ENCODE measurements around the gene AUTS2.

AUTS2 gene

DNA sequence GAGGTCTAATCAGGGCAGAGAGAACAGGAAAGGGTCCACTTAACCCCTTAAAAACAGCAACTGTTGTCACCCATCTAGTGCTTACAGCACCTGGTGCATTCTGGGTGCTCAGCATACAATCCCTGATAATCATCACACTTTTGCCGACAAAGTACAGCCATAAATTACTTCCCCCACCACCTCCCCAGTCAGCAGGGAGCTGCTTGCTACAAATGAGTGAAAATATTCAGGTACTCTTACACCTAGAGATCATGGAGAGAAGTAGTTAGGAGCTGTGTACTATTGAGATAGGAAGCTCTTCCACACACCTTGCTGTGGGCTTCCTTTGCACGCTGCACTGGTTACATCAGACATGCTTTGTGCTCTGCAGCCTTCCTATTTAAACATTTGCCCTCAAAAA, 810.2 kb downstream of the AUTS2 start:
- H3K27me3 ChIP-seq (ENCODE audit: control insufficient read depth in 2 of 2, insufficient read depth in 2 of 2, low read length in 2 of 2): no peaks in the 10 kb centered on the region
- H3K9ac ChIP-seq (ENCODE audit: low read depth in 1 of 2, low read length in 2 of 2): no peak overlapping the region
- H3K4me1 ChIP-seq (ENCODE audit: control insufficient read depth in 2 of 2, insufficient read depth in 2 of 2, low read length in 2 of 2): no peaks in the 10 kb centered on the region
- no peak overlapping the region for H3K27ac ChIP-seq (ENCODE audit: low read depth in 2 of 2, low read length in 2 of 2)
- no peak overlapping the region for H3K4me3 ChIP-seq (ENCODE audit: low read length in 2 of 2)
- no peaks in the 10 kb centered on the region for H3K36me3 ChIP-seq (ENCODE audit: control insufficient read depth in 2 of 2, insufficient read depth in 2 of 2, low read length in 2 of 2)
- no peaks in the 10 kb centered on the region for H3K9me3 ChIP-seq (ENCODE audit: control insufficient read depth in 2 of 2, low read length in 2 of 2)

GRCh38 chr7:70408891-70409290, 810.6 kb downstream of the AUTS2 start:
- Histone ChIP-seq H3K9ac (ENCODE audit: low read depth in 1 of 2, low read length in 2 of 2) (no peak overlapping the region), H3K9me3 (ENCODE audit: control insufficient read depth in 2 of 2, low read length in 2 of 2) (no peaks in the 10 kb centered on the region), H3K27me3 (ENCODE audit: control insufficient read depth in 2 of 2, insufficient read depth in 2 of 2, low read length in 2 of 2) (no peaks in the 10 kb centered on the region), H3K4me1 (ENCODE audit: control insufficient read depth in 2 of 2, insufficient read depth in 2 of 2, low read length in 2 of 2) (no peaks in the 10 kb centered on the region), H3K4me3 (ENCODE audit: low read length in 2 of 2) (no peak overlapping the region), H3K36me3 (ENCODE audit: control insufficient read depth in 2 of 2, insufficient read depth in 2 of 2, low read length in 2 of 2) (no peaks in the 10 kb centered on the region), H3K27ac (ENCODE audit: low read depth in 2 of 2, low read length in 2 of 2) (no peak overlapping the region)

DNA sequence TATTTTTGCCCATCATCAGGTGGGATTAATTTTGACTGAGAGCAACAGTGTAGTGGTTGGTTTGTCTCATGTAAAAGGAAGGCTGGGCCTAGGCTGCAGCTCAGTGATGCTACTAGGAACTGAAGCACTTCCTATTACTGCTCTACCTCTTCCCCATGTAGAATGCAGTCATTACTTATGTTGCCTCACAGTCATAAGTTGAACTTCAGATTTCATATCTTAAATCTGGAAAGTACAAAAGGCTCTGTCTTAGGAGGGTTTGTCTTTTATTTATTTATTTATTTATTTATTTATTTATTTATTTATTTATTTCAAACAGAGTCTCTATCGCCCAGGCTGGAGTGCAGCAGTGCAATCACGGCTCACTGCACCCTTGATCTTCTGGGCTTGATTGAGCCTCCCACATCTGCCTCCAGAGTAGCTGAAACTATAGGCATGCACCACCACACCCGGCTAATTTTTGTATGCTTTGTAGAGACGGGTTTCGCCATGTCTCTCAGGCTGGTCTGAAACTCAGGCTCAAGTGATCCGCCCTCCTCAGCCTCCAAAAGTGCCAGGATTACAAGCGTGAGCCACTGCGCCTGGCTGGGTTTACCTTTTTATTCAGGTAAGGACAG, 812.0 kb downstream of the AUTS2 start:
- no peaks in the 10 kb centered on the region for H3K27me3 ChIP-seq (ENCODE audit: control insufficient read depth in 2 of 2, insufficient read depth in 2 of 2, low read length in 2 of 2)
- H3K4me1 ChIP-seq (ENCODE audit: control insufficient read depth in 2 of 2, insufficient read depth in 2 of 2, low read length in 2 of 2): no peaks in the 10 kb centered on the region
- no peaks in the 10 kb centered on the region for H3K36me3 ChIP-seq (ENCODE audit: control insufficient read depth in 2 of 2, insufficient read depth in 2 of 2, low read length in 2 of 2)
- H3K4me3 ChIP-seq (ENCODE audit: low read length in 2 of 2): no peak overlapping the region
- H3K9me3 ChIP-seq (ENCODE audit: control insufficient read depth in 2 of 2, low read length in 2 of 2): no peaks in the 10 kb centered on the region
- H3K27ac ChIP-seq (ENCODE audit: low read depth in 2 of 2, low read length in 2 of 2): no peak overlapping the region
- H3K9ac ChIP-seq (ENCODE audit: low read depth in 1 of 2, low read length in 2 of 2): no peak overlapping the region

GRCh38 chr7:70414368-70414767, 816.1 kb downstream of the AUTS2 start:
- Histone ChIP-seq H3K9me3 (ENCODE audit: control insufficient read depth in 2 of 2, low read length in 2 of 2) (no peaks in the 10 kb centered on the region), H3K4me1 (ENCODE audit: control insufficient read depth in 2 of 2, insufficient read depth in 2 of 2, low read length in 2 of 2) (no peaks in the 10 kb centered on the region), H3K9ac (ENCODE audit: low read depth in 1 of 2, low read length in 2 of 2) (no peak overlapping the region), H3K36me3 (ENCODE audit: control insufficient read depth in 2 of 2, insufficient read depth in 2 of 2, low read length in 2 of 2) (no peaks in the 10 kb centered on the region), H3K27ac (ENCODE audit: low read depth in 2 of 2, low read length in 2 of 2) (no peak overlapping the region), H3K27me3 (ENCODE audit: control insufficient read depth in 2 of 2, insufficient read depth in 2 of 2, low read length in 2 of 2) (no peaks in the 10 kb centered on the region), H3K4me3 (ENCODE audit: low read length in 2 of 2) (no peak overlapping the region)

DNA sequence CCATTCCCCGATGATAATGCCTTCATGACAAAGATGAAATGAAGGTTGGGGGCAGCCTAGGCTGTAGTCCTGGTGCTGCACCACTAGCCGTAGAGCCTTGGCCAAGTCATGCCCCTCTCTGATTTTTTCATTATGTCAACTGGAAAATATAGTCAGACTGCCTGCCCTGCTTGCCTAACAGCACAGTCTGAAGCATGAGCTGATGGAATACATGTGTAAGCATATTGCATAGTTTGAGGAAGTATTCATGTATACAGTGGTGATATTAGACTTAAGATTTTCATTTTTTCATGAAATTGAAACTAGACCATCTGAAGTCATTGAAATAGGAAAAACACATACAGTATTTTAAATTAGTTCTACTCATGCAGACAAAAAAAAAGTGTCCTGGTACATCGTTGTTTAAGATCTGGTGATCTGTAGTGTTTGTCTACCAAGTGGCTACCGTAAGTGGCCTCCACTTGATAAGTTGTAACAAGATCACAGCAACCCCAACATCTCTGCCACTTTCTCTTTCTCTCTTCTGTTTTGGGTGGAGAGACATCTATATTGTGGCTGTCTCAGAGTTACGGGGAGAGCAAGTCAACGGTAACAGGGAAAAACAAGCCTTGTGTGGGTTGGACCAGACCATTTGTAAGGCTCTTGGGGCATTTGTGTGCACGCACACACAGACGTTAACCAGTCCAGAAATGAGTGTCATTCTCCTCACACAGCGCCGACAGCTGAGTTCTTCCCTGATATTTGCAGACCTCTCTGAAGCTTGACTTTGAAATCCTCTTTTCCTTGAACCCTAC, 817.1 kb downstream of the AUTS2 start:
- Histone ChIP-seq H3K36me3 (ENCODE audit: control insufficient read depth in 2 of 2, insufficient read depth in 2 of 2, low read length in 2 of 2) (no peaks in the 10 kb centered on the region), H3K27me3 (ENCODE audit: control insufficient read depth in 2 of 2, insufficient read depth in 2 of 2, low read length in 2 of 2) (no peaks in the 10 kb centered on the region), H3K9ac (ENCODE audit: low read depth in 1 of 2, low read length in 2 of 2) (no peak overlapping the region), H3K4me1 (ENCODE audit: control insufficient read depth in 2 of 2, insufficient read depth in 2 of 2, low read length in 2 of 2) (no peaks in the 10 kb centered on the region), H3K27ac (ENCODE audit: low read depth in 2 of 2, low read length in 2 of 2) (no peak overlapping the region), H3K9me3 (ENCODE audit: control insufficient read depth in 2 of 2, low read length in 2 of 2) (no peaks in the 10 kb centered on the region), H3K4me3 (ENCODE audit: low read length in 2 of 2) (no peak overlapping the region)

DNA sequence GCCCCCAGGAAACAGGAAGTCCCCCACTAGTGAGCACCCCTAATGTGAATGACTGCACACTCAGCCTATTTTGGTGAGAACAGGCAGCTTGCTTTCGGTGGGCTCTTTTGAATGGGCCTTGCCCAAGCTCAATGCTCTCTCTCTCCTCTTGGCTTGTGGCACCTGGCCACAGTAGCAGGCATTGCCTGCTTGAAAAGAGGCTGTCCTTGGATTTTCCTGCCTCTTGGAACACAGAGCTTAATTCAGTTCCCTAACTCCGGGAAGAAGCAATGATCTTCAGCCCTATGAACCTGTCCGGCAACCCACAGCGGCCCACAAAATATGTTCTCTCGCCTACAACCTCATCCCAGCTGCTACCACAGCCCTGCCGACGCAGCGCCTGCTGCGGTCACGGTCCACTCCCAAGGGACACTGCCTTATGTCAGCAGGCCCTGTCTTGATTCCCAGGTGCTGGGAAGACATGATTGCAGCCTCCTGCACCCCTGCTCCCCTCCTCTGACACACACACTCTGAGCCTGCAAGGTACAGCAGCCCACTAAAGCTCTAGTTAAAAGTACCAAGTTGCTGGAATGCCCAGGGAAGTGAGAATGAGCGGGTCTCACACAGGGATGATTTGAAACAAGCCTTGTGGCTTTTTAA, 818.2 kb downstream of the AUTS2 start:
- Histone ChIP-seq H3K9ac (ENCODE audit: low read depth in 1 of 2, low read length in 2 of 2) (no peak overlapping the region), H3K4me3 (ENCODE audit: low read length in 2 of 2) (no peak overlapping the region), H3K27me3 (ENCODE audit: control insufficient read depth in 2 of 2, insufficient read depth in 2 of 2, low read length in 2 of 2) (no peaks in the 10 kb centered on the region), H3K9me3 (ENCODE audit: control insufficient read depth in 2 of 2, low read length in 2 of 2) (no peaks in the 10 kb centered on the region), H3K27ac (ENCODE audit: low read depth in 2 of 2, low read length in 2 of 2) (no peak overlapping the region), H3K36me3 (ENCODE audit: control insufficient read depth in 2 of 2, insufficient read depth in 2 of 2, low read length in 2 of 2) (no peaks in the 10 kb centered on the region), H3K4me1 (ENCODE audit: control insufficient read depth in 2 of 2, insufficient read depth in 2 of 2, low read length in 2 of 2) (no peaks in the 10 kb centered on the region)

- Histone ChIP-seq H3K27ac (ENCODE audit: low read depth in 2 of 2, low read length in 2 of 2) (no peak overlapping the region), H3K9ac (ENCODE audit: low read depth in 1 of 2, low read length in 2 of 2) (no peak overlapping the region), H3K27me3 (ENCODE audit: control insufficient read depth in 2 of 2, insufficient read depth in 2 of 2, low read length in 2 of 2) (no peaks in the 10 kb centered on the region), H3K4me3 (ENCODE audit: low read length in 2 of 2) (no peak overlapping the region), H3K9me3 (ENCODE audit: control insufficient read depth in 2 of 2, low read length in 2 of 2) (no peaks in the 10 kb centered on the region), H3K4me1 (ENCODE audit: control insufficient read depth in 2 of 2, insufficient read depth in 2 of 2, low read length in 2 of 2) (no peaks in the 10 kb centered on the region), H3K36me3 (ENCODE audit: control insufficient read depth in 2 of 2, insufficient read depth in 2 of 2, low read length in 2 of 2) (no peaks in the 10 kb centered on the region)
These were observed 818.8 kb downstream of the AUTS2 start for GRCh38 chr7:70416986-70417655.

DNA sequence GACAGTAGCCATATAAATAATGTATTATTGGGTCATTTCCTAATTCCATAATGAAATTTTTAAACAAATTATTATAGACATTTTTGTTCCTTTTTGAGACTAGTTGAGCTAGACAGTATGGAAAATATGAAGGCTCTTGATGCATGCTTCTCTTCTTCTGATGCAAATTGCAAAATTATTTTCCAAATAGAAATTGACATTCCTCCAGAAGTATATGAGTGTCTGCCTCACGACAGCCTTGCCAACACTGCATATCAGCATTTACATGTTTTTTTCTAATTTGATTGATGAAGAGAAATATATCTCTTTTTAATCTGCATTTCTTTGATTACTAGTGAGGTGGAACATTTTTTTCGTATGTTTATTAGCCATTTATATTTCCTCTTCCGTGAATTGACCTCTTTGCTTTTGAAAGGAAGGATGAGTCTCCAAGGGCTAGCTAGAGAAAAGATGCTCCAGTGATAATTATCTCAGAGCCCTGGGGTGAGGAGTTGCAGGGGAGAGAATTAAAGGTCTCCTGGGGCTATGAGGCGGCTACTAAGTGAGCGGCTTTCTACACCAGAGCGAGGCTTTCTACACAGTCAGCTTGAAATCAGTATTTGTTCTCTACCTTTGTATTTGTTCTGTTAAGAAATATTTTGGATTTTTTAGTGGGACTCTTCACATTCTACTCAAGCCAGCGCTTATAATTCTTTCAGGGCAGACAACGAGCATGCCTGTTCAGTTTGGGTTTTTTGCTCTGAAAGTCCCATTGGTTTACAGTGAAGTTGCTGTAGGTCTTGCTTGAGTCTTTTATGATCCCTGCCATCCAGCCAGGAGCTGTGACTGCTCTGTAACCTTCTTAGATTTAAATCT, 821.5 kb downstream of the AUTS2 start:
- Histone ChIP-seq H3K36me3 (ENCODE audit: control insufficient read depth in 2 of 2, insufficient read depth in 2 of 2, low read length in 2 of 2) (no peaks in the 10 kb centered on the region), H3K9me3 (ENCODE audit: control insufficient read depth in 2 of 2, low read length in 2 of 2) (no peaks in the 10 kb centered on the region), H3K4me3 (ENCODE audit: low read length in 2 of 2) (no peak overlapping the region), H3K27ac (ENCODE audit: low read depth in 2 of 2, low read length in 2 of 2) (no peak overlapping the region), H3K27me3 (ENCODE audit: control insufficient read depth in 2 of 2, insufficient read depth in 2 of 2, low read length in 2 of 2) (no peaks in the 10 kb centered on the region), H3K4me1 (ENCODE audit: control insufficient read depth in 2 of 2, insufficient read depth in 2 of 2, low read length in 2 of 2) (no peaks in the 10 kb centered on the region), H3K9ac (ENCODE audit: low read depth in 1 of 2, low read length in 2 of 2) (no peak overlapping the region)

DNA sequence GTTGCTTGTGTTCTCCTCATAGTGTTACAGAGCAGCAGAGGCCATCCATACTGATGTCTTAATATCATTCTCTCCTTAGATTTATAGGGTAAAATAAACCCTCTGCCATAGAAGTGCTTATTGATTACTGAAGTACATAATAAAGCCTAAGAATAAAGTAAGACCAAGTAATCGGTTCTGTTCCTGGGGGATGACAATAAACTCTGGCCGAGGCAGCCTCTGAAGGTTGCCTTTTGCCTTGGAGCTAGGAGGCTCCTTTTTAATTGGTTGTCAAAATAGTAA, 822.0 kb downstream of the AUTS2 start:
- H3K27me3 ChIP-seq (ENCODE audit: control insufficient read depth in 2 of 2, insufficient read depth in 2 of 2, low read length in 2 of 2): no peaks in the 10 kb centered on the region
- H3K4me1 ChIP-seq (ENCODE audit: control insufficient read depth in 2 of 2, insufficient read depth in 2 of 2, low read length in 2 of 2): no peaks in the 10 kb centered on the region
- no peak overlapping the region for H3K27ac ChIP-seq (ENCODE audit: low read depth in 2 of 2, low read length in 2 of 2)
- no peaks in the 10 kb centered on the region for H3K36me3 ChIP-seq (ENCODE audit: control insufficient read depth in 2 of 2, insufficient read depth in 2 of 2, low read length in 2 of 2)
- H3K9me3 ChIP-seq (ENCODE audit: control insufficient read depth in 2 of 2, low read length in 2 of 2): no peaks in the 10 kb centered on the region
- no peak overlapping the region for H3K9ac ChIP-seq (ENCODE audit: low read depth in 1 of 2, low read length in 2 of 2)
- H3K4me3 ChIP-seq (ENCODE audit: low read length in 2 of 2): no peak overlapping the region

All from mucosa of rectum (tissue), 2 donors.